ENCODE measurements around the gene VDAC1.
"Not testable (repeated sequence)": the region's sequence is repeated elsewhere in the genome, so short reads cannot be mapped to it uniquely, and the experiment has no call there.

Gene VDAC1

DNA sequence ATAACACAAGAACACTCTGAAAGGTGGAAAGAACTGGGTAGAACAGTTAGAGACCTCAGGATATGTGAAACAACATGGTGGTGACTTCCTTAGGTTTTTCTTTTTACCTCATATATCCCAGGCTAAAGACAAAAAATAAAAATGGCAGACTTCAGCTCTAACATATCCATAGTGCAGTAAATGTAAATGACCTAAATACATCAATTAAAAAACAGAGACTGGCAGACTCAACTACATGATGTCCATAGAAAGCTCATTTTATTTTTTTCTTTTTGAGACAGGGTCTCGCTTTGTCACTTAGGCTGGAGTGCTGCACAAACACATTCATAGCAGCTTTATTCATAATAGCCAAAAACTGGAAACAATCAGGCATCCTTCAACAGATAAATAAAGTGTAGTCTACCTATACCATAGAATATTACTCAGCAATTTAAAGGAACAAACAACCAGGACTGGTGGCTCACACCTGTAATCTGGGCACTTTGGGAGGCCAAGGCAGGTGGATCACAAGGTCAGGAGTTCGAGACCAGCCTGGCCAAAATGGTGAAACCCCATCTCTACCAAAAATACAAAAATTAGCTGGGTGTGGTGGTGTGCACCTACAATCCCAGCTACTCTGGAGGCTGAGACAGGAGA is 41.2 kb downstream of the VDAC1 start:
- DNase-seq: no peak

DNA sequence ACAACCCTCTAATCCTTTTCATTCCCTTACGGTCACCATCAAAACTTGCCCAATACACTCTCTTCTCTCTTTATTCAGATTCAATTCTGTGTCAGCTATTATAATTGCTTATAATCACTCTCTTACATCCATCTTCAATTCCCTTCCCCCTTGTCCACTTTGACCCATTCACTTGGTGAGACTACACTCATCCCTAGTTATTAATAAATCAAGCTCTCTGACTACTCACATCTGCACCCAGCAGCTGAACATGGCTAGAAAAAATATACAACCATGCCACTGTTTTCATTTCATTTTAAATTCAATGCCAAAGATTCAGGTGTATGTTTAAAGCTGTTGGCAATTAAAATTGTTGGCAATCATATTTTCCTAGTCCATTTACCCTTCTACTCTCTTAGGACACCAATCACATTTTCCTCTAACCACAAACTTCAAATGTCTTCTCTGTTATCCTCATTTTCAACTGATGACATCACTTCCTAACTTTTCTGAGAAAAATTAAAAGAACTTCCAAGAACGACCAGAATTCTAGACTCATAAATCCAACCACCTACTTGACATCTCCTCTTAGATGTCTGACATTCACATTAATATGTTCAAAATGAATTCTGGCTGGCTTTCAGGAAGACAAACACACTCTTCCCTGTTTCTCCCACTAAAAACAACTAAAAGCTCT is 41.8 kb downstream of the VDAC1 start:
- peak; percentile 50 for DNase-seq

DNA sequence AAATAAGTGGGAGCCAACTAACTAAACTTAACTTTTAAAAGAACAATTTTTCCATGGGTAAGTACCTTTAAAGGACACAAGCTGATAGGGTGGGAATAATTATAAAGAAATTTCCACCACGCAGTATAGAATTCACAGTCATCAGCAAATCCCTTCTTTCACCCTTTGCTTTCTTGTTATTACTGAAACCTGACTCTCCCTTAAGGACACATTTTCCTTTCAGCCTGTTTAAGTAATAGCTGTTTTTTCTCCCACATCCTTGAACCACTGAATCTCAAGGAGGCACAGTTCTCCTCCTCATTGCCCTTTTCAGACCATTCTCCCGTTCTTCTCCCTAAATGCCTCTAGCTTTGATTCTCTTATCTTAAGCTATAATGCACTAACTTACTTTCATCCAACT is 42.6 kb downstream of the VDAC1 start:
- DNase-seq: no peak

DNA sequence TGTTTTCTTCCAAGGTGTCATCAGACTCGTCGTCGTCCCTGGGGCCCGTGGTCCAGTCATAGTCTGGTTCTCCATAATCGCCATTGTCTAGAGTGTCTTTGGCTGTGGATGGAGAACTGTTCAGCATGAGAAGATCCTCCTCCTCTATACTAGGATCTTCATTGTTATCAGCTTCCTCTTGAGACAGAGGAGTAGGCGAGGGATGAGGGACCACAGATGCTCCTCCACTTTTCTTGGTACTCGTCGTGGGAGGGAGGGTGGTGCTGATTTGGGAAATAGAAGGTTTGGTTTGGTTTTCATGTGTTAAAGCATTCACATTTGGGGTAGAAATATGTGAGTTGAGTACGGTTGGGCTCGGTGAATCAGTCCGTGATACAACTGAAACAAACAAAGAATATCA is 45.1 kb downstream of the VDAC1 start:
- DNase-seq: no peak

DNA sequence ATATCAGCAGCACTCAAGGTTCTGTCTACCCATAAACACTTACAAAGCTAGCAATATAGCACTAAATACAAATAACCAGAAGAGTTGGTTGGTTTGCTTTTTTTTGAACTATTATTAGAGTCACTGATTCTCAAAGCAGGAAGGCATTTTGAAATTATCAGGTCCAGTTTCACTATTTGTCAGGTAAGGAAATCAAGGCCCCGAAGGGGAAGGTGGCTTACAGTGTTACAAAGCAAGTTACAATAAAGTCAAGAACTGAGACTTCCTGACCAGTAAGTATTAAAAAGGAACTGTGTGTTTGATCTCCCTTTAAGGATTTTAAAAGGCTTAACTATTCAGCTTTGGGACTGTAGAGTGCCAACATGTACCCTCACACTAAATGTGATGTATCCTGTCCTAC is 47.2 kb downstream of the VDAC1 start:
- no peak for DNase-seq

DNA sequence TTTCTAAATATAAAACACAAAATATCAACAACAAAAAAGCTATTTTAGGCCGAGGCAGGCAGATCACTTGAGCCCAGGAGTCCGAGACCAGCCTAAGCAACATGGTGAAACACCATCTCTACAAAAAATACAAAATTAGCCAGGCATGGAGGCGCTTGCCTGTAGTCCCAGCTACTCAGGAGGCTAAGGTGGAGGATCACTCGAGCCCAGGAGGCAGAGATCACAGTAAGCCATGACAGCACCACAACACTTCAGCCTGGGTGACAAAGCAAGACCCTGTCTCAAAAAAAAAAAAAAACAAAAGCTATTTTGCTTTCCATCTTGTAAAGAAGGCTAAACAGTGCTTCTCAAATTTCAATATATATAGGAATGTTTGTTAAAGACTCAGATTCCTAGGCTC is 47.7 kb downstream of the VDAC1 start:
- no peak for DNase-seq

DNA sequence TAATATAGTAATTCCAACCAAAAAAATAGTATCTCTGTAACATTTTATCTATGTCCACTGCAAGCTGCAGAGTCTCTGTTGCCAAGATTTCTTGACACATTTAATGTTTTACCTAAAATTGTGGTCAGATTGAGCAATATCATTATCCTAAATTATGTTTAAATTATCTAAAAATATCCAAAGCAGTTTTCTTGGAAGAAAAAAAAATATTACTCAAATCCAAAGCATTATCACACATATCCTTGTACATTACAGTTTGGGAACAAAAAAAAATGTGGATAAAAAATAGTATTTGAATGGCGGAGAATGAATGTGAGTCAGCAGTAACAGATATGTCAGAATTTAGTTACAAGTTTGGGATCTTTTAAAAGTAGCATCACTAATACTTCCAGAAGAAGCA is 48.6 kb downstream of the VDAC1 start:
- not testable (repeated sequence) for DNase-seq

DNA sequence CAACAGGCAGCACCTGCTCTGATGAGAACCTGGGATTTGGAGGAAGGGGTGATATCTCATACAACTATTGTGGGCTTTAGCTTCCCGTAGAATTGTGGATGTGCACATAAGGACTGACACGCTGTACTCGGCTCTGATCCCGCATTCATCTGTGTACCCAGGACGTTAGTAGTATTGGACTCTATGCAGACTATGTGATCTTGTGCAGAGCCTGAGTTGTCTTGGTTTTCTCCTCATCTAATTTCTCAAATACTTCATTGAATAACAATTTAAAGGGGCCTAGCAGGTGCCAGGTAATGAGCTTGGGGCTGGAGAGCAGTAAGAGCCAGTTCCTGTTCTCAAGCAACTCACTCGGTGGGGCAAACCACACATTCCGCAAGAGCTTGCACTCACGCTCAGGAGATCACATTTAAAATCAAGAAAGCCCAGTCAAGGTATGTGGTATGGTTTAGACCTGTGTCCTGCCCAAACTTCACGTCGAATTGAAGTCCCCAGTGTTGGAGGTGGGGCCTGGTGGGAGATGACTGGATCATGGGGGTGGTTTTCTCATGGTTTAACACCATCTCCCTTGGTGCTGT is 51.1 kb downstream of the VDAC1 start:
- no peak for DNase-seq

DNA sequence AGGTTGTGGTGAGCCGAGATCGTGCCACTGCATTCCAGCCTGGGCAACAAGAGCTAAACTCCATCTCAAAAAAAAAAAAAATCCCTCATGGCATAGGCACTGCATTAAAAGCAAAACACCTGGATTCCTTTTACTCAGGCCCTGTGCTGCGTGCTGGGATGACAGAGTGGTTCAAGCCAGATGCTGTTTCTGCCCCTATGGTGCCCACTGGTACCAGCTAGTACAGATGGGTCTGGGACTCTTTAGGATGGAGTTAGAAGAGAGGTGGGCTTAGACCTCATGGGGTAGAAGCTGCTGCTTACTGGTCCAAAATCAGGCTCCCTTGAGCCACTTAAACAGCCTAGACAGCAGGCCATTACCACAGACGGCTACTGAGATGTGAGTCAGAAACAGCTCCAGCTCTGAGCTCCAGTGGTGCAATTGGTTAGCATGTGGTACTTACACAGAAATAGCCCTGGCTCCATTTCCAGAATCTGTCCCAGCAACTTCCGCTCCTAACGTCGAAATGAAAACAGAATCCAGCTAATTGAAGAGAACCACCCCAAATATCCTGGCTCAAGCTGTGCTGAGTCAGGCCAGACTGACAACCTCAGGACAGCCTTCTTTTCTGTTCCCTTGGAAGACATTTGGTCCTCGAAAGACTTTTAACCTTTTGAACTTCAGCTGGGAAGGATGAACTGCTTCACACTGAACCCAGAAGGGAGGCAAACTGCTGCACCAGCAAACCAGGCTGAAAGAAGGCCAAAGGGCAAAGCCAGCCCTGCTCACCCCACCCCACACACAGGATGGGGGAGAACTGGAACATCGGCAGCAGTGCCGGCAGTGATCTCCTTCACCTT is 51.8 kb downstream of the VDAC1 start:
- no peak for DNase-seq

DNA sequence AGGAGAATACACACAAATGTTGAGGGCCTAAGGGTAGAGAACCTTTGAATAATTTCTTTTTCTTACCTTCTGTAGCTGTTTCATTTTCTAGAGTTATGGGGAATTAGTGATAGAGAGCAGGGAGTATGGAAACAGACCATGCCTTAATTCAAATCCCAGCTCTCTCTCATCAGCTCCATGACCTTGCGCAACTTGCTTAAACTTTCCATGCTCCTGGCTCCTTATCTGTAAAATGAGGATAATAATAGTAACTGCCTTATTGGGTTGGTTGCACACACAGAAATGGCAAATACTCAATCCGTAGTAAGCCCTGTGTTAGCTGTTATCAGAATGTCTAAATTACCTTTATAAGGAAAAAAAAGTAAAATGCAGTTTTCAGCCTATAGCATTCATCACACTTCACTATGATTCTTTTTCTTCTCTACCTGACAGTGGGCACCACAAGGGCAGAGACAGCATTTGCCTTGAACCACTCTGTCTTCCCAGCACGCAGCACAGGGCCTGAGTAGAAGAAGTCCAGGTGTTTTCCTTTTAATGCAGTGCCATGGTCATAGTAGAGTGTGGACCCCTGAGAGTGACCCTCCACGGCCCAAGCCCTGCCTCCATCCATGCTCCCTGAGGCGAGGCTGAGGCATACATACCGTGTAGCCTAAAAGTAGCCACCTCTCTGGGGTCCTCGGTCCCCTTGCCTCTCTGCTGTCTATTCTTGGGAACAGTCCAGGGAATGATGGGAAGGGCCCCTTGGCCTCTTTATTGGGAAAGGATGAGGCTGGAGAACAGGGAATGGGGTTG is 53.8 kb downstream of the VDAC1 start:
- peak; percentile 12 for DNase-seq

DNA sequence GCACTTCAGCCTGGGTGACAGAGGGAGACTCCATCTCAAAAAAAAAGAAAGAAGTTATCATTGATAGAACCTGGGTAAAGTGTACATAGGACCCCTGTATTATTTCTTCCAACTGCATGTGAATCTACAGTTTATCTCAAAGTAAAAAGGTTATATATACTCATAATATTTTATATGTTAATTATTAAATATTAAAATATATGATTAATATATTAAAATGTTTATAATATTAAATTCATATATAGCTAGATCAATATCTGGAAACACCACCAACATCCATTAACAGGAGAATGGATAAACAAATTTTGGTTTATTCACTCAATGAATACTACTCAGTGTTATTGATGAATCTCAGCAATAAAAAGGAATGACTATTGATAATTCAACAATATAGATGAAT is 56.1 kb downstream of the VDAC1 start:
- DNase-seq: no peak

DNA sequence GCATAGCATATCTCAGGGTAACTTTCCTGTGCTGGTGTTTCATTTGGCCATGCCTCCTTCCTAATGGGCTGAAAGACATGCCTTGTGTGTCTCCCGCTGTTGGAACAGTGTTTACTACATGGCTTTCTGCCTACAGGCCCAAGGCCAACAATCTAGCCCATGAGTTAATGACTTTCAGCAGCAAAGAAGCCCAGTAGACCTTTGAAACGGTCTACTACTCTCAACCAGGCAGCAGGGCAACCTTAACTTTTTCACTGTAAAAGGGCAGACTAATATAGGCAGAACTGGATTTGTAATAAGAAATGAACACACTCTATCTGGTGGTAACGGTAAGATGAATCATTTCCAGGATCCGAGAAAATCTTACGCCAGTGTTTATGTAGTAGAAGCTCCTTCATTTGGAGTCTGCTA is 57.3 kb downstream of the VDAC1 start:
- no peak for DNase-seq

DNA sequence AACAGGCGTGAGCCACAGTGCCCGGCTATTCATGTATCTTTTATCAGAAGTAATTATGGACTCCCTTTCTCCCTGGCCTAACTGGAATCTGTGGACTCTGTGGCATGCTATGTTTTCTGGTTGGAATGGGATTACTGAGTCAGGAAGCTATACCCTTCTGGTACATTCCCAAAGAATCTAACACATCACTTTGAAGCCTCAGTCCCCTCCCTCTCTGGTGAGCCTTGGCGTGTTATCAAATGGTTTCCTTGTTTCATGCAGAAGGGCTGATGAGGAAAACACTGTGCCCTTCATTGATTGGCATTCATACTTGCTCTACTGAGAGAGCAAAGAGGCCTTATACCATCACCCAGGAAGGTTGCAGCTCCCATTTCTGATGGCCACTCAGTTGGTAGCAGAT is 59.2 kb downstream of the VDAC1 start:
- DNase-seq: no peak

DNA sequence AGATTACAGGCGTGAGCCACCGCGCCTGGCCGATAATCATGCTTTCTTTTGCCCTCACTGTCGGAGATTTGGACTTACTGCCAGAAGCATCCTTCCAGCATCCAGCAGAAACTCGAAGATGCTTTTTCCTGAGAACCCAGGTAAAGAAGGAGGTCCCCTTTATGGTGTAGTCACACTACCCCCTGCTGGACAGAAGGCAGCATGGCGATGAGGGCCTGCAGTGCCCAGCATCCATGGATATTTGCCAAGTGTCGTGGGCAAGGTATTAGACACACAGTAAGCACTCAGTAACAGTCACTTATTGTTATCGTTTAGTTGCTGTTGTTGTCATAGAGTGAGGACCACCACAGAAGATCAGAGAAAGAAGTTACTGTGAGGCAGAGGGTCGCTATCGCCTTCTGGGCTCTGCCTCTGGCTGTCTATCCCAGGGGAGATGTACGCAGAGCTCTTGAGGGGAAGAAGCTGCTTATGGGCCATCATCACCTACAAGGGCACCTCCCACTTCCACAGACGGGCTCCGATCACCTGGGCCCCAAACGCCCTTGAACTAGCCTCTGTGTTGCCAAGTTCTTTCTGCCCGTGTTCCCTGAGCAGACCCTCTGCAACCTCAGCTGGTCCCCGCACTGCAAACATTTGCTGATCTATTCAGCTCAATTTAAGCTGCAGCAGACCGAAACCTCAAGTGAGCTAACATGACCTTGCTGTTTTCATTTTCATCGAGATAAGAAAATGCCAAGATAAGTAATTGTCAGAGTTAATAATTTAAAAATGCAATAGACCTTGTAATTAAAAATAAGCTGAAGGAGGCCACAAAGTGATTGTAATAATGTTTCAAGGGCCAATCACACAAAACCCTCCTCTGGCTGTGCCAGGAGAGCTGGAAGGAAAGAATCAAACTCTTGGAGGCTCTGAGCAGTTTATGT is 60.3 kb downstream of the VDAC1 start:
- peak; percentile 32 for DNase-seq

DNA sequence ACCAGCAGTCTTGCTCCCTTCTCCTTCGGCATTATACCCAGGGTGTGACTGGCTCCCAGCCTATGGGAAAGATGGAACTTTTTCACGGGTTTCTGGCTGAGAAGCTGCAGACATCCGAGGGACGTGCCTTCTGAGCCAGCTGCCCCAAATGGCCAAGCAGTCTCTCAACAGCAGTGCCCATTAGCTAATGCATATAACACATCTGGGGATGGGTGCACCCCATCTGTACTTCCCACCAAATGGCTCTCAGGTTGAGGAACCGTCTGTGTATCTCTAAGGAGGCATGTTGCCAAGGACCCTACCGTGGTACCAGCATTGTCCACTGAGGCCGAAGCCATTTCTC is 61.3 kb downstream of the VDAC1 start:
- DNase-seq: no peak

DNA sequence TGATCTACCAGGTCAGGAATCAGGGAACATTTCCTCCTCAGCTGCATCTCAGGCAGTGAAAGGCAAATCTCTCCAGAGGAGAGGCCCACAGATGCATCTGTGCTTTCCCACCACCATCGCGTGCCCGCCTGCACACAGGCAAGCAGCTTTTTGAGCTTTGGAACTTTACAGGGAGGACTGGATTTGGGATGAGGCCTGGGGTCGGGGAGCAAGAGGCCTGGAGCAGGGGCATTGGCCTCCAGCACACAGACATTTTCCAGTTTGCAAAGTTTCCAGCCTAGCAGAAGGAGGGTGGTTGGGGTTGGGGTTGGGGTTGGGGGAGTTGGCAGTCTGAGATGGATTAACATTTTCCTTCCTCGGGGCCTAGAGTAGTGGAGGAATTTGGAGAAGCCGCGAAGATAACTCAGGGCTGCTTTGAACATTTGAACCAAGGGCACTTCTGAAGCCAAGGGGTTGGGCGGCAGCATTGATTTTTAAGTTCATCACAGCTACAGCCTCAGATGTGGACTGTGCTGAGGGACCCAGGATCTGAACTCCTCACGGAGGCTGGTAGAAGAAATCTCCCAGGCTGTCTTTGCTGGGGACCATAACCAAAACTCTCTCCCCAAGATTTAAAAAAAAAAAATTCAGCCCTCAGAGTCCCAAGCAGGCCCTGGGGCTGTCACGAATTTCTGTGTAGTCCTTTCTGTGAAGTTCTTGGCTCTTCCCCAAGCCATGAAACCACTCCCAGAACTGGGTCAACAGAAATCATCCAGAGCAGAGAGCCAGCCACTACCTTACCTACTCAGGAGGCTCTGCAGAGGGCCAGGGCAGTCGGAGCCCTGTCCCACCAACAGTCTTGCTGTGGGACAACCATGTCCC is 61.9 kb downstream of the VDAC1 start:
- no peak for DNase-seq

DNA sequence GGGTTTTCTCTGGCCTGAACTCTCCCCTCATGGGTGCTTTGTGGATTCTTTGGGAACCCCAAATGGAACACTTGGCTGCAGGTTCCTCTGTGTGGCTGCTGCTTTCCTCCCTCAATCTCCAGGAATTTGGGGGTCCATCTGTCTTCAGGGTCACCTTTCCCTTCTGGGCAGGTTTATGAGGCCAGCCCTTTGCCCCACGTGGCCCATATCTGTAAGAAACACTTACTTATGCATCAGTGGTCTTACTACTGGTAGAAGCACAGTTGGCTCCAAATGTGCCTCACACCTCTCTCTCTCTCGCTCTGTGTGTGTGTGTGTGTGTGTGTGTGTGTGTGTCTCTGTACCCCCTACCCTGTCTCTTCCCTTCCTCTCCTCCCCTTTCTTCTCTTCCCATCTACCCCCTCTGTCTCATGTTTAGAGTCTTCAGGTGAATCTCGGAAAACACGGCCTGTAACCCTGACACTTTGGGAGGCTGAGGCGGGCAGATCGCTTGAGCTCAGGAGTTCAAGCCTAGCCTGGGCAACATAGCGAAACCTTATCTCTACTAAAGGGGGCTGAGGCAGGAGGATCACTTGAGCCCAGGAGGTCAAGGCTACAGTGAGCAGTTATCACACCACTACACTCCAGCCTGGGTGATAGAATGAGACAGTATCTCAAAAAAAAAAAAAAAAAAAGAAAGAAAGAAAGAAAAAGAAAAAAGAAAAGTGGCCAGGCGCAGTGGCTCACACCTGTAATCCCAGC is 63.1 kb downstream of the VDAC1 start:
- DNase-seq: no peak

DNA sequence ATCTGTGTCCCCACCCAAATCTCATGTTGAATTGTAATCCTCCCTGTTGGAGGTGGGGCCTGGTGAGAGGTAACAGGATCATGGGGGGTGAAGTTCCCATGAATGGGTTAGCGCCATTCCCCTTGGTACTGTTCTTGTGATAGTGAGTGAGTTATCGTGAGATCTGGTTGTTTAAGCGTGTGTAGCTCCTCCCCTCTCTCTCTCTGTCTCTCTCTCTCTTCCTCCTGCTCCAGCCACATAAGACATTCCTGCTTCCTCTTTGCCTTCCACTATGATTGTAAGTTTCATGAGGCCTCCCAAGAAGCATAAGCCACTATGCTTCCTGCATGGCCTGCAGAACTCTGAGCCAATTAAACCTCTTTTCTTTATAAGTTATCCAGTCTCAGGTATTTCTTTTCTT is 65.1 kb downstream of the VDAC1 start:
- no peak for DNase-seq

DNA sequence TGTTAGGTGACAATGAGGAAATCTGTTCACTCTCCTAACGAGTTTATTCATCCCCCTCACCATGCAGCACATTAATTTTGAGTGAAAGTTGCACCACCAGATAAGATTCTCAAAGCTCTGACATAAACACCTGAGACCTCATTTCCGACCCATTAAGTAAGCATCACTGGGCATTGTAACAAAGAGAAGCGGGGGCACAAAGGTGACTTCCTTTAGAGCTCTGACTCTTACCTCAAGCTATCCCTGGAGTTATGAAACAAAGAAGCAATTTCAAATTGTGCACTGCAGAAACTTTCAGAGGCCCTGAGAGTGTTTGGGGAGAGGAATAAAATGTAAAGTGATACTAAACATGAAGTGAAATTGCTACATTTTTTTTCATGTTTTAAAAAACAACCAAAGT is 65.8 kb downstream of the VDAC1 start:
- DNase-seq: no peak

Data from NCI-H226 (cell line).